ENCODE results near the gene CEP112.

DNA sequence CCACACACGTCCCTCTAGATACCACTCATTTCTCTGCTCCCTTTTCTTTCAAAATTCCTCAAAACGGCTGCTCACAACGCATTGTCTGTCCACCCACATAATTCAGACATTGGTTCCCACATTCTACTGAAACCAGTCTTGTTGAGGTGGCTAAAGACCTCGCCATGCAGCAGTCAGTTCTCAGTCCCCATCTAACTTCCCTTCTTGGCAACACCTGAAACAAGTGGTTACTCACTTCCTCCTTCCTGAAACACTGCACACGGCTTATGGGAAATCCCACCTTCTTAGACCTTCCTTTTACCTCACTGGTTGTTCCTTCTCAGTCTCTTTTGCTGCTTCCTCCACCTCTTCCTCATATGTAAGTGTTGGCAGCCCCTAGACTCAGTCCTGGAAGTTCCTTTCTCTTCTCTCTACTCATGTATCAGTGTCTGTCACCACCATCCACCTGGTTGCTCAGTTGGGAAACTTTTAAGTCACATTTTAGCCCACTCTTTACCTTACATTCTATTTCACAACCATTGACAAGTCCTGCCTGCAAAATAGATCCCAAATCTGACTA is 277.1 kb downstream of the CEP112 start:
- no peak for TF ChIP-seq CTCF (IDR thresholded peaks at IDR 0.05; ENCODE audit: insufficient read depth, low read length, poor library complexity, severe bottlenecking)
- TF ChIP-seq EZH2phosphoT487 (conservative IDR thresholded peaks at IDR 0.05; ENCODE audit: low read length) = no peak

All from SU-DHL-6 (cell line).